HG02840 (cell line): ENCODE measurements around the gene FABP1.

Experiments used
- ATAC-seq: cut with Tn5 transposase; IDR thresholded peaks from one replicate; pipeline ENCODE4 v1.9.1; 2021; ENCODE audit warnings: mild to moderate bottlenecking, moderate library complexity, moderate number of reproducible peaks; ENCODE audit not compliant: unreplicated experiment, low FRiP score

FABP1 gene

GRCh38 chr2:88139203-88139702 is 11.4 kb upstream of the FABP1 start:
- ATAC-seq = no peak

GRCh38 chr2:88137833-88138232 is 10.0 kb upstream of the FABP1 start:
- ATAC-seq = no peak

GRCh38 chr2:88136817-88137216 is 9.0 kb upstream of the FABP1 start:
- ATAC-seq = no peak

- no peak for ATAC-seq
Observed at GRCh38 chr2:88133875-88134274, 6.0 kb upstream of the FABP1 start.

- ATAC-seq = no peak
Observed at GRCh38 chr2:88131999-88132368, 4.1 kb upstream of the FABP1 start.

- no peak for ATAC-seq
Observed at GRCh38 chr2:88131201-88131998, 3.5 kb upstream of the FABP1 start.

- ATAC-seq = no peak
Observed at GRCh38 chr2:88129313-88129959, 1.6 kb upstream of the FABP1 start.

- no peak for ATAC-seq
Observed at GRCh38 chr2:88128654-88129312, 921 bp upstream of the FABP1 start.

- no peak for ATAC-seq
Observed at GRCh38 chr2:88127638-88127887, 299 bp downstream of the FABP1 start.

- ATAC-seq = no peak
Observed at GRCh38 chr2:88126772-88127637, 857 bp downstream of the FABP1 start.

- ATAC-seq = no peak
Observed at GRCh38 chr2:88125924-88126771, 1.7 kb downstream of the FABP1 start.

GRCh38 chr2:88125344-88125923 is 2.4 kb downstream of the FABP1 start:
- no peak for ATAC-seq

- ATAC-seq = no peak
Observed at GRCh38 chr2:88123975-88124917, 3.6 kb downstream of the FABP1 start.

GRCh38 chr2:88123164-88123974 is 4.5 kb downstream of the FABP1 start:
- ATAC-seq = no peak

GRCh38 chr2:88122141-88122884 is 5.5 kb downstream of the FABP1 start:
- ATAC-seq = no peak

GRCh38 chr2:88121678-88122077 is 6.2 kb downstream of the FABP1 start:
- ATAC-seq = no peak

- no peak for ATAC-seq
Observed at GRCh38 chr2:88117973-88118372, 9.9 kb downstream of the FABP1 start.
